Astrocyte of the spinal cord (primary cell): ENCODE data around the gene RPL27.

Source experiments
- DNase-seq: peaks from one replicate; pipeline ENCODE4 v3.0.0; 2011; ENCODE audit warnings: low read depth, low spot score
- H3K4me3 ChIP-seq: 2 replicates; pipeline ENCODE4 v1.5.1; 2011; ENCODE audit warnings: low read depth, mild to moderate bottlenecking, low read length, moderate library complexity
- CTCF ChIP-seq: IDR thresholded peaks from 2 replicates; pipeline ENCODE4 v1.5.1; 2012; ENCODE audit warnings: low read depth, mild to moderate bottlenecking, low read length, inconsistent platforms
- in situ Hi-C: cut with HindIII; loops from 2 replicates; pipeline ENCODE4 v1.10.0; 2017; ENCODE audit warnings: low sequenced_read_pairs

Gene RPL27

GRCh38 chr17:43021741-43022512 lies 23.7 kb downstream of the RPL27 start, which contains the start of gene VAT1:
Gene VAT1, minus strand, starts transcription at chr17:43022385. Its CDS starts 63 bp downstream, at chr17:43022322.
- DNase-seq, result peak; percentile 77
- no peak for TF ChIP-seq CTCF
- peak within 1 kb of the TSS; percentile 94 for H3K4me3 ChIP-seq
- in situ Hi-C loops, result no loop called here

- peak; percentile 97 for DNase-seq
- in situ Hi-C loops, result no loop called here
- peak within 1 kb of the TSS; percentile 51 for H3K4me3 ChIP-seq
- peak; percentile 88 for TF ChIP-seq CTCF
Observed at GRCh38 chr17:43024407-43025289, 26.4 kb downstream of the RPL27 start, which contains the start of gene RND2. Gene RND2, plus strand, starts transcription at chr17:43025231. Its CDS starts 117 bp downstream, at chr17:43025348.

- no peak for TF ChIP-seq CTCF
- peak overlapping the region; percentile 48 for H3K4me3 ChIP-seq
- in situ Hi-C loops, result no loop called here
- DNase-seq, result no peak
Observed at GRCh38 chr17:43025290-43025657, 27.1 kb downstream of the RPL27 start.

- TF ChIP-seq CTCF, result no peak
- peak overlapping the region; percentile 48 for H3K4me3 ChIP-seq
- DNase-seq, result no peak
- in situ Hi-C loops, result no loop called here
Observed at GRCh38 chr17:43025766-43026537, 27.7 kb downstream of the RPL27 start.

GRCh38 chr17:43026595-43026994 lies 28.4 kb downstream of the RPL27 start:
- DNase-seq, result no peak
- no peak for TF ChIP-seq CTCF
- in situ Hi-C loops, result no loop called here
- no peak overlapping the region for H3K4me3 ChIP-seq
